Effector memory CD4-positive, alpha-beta T cell (primary cell): Measurements from ENCODE around the gene BSN.

ENCODE experiments used
- DNase-seq, 3 donors: peaks; one replicate each; pipeline ENCODE4 v3.0.0-alpha.2; 2020
- H3K27ac ChIP-seq: 2 replicates; pipeline ENCODE4 v1.7.0; 2013; ENCODE audit warnings: mild to moderate bottlenecking, low read length, moderate library complexity; ENCODE audit not compliant: insufficient read depth, poor library complexity, severe bottlenecking
- H3K27me3 ChIP-seq: replicated peaks from 2 replicates; pipeline ENCODE4 v1.7.0; 2013; ENCODE audit warnings: mild to moderate bottlenecking, low read length; ENCODE audit not compliant: insufficient read depth, control insufficient read depth, poor library complexity, severe bottlenecking
- H3K36me3 ChIP-seq: 2 replicates; pipeline ENCODE4 v1.7.0; 2013; ENCODE audit warnings: mild to moderate bottlenecking, low read length, moderate library complexity; ENCODE audit not compliant: control insufficient read depth, insufficient read depth
- H3K4me1 ChIP-seq: 2 replicates; pipeline ENCODE4 v1.7.0; 2013; ENCODE audit warnings: low read length, mild to moderate bottlenecking; ENCODE audit not compliant: control insufficient read depth, insufficient read depth, poor library complexity, severe bottlenecking
- H3K4me3 ChIP-seq: 2 replicates; pipeline ENCODE4 v1.7.0; 2013; ENCODE audit warnings: low read length, low read depth, mild to moderate bottlenecking; ENCODE audit not compliant: insufficient read depth, poor library complexity, severe bottlenecking
- H3K9me3 ChIP-seq: 2 replicates; pipeline ENCODE4 v1.7.0; 2013; ENCODE audit warnings: mild to moderate bottlenecking, low read length, moderate library complexity; ENCODE audit not compliant: control insufficient read depth

Gene BSN

GRCh38 chr3:49638445-49638844 is 84.2 kb downstream of the BSN start:
- H3K27me3 ChIP-seq: no peaks in the 10 kb centered on the region
- DNase-seq: no peak
- no peaks in the 10 kb centered on the region for H3K9me3 ChIP-seq
- no peak overlapping the region for H3K27ac ChIP-seq
- no peak overlapping the region for H3K4me3 ChIP-seq
- no peaks in the 10 kb centered on the region for H3K4me1 ChIP-seq
- H3K36me3 ChIP-seq: no peaks in the 10 kb centered on the region

- Histone ChIP-seq H3K9me3 (no peaks in the 10 kb centered on the region), H3K4me3 (no peak overlapping the region), H3K27me3 (no peaks in the 10 kb centered on the region), H3K36me3 (no peaks in the 10 kb centered on the region), H3K27ac (no peak overlapping the region), H3K4me1 (no peaks in the 10 kb centered on the region)
- DNase-seq: no peak
Measured at GRCh38 chr3:49639551-49639950, 85.3 kb downstream of the BSN start.

DNA sequence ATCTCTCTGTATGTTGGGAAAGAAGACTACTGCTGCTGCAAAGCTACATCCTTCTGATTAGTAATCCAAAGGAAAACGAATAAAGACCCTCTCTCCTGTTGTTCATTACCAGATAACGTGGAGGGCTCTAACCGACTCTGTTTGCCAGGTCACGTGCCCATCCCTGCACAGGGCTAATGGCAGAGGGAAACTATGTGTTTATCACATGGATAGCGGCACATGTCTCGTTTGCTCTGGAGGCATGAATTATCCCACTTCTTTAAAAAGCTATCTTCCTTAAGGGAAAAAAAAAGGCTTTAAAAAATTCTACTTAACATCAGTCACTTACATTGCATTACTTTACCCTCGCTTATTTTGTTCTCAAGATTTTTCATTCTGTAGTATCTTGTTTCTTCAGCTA is 87.0 kb downstream of the BSN start:
- no peaks in the 10 kb centered on the region for H3K36me3 ChIP-seq
- H3K4me3 ChIP-seq: no peak overlapping the region
- no peak overlapping the region for H3K27ac ChIP-seq
- no peaks in the 10 kb centered on the region for H3K4me1 ChIP-seq
- DNase-seq: no peak
- no peaks in the 10 kb centered on the region for H3K27me3 ChIP-seq
- H3K9me3 ChIP-seq: no peaks in the 10 kb centered on the region

GRCh38 chr3:49641921-49642707 is 87.8 kb downstream of the BSN start:
- Histone ChIP-seq H3K27ac (no peak overlapping the region), H3K27me3 (no peaks in the 10 kb centered on the region), H3K36me3 (no peaks in the 10 kb centered on the region), H3K9me3 (no peaks in the 10 kb centered on the region), H3K4me1 (no peaks in the 10 kb centered on the region), H3K4me3 (no peak overlapping the region)
- no peak for DNase-seq

DNA sequence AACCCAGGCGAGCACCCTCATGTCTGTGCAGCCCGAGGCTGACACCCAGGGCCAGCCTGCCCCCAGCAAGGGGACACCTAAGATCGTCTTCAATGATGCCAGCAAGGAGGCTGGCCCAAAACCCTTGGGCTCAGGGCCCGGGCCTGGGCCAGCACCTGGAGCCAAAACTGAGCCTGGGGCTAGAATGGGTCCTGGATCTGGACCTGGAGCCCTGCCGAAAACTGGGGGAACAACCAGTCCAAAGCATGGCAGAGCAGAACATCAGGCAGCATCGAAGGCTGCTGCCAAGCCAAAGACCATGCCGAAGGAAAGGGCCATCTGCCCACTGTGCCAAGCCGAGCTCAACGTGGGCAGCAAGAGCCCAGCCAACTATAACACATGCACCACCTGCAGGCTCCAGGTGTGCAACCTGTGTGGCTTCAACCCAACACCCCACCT is 88.5 kb downstream of the BSN start:
- H3K4me3 ChIP-seq: no peak overlapping the region
- H3K36me3 ChIP-seq: no peaks in the 10 kb centered on the region
- H3K27me3 ChIP-seq: no peaks in the 10 kb centered on the region
- DNase-seq: no peak
- H3K4me1 ChIP-seq: no peaks in the 10 kb centered on the region
- H3K27ac ChIP-seq: no peak overlapping the region
- no peaks in the 10 kb centered on the region for H3K9me3 ChIP-seq

DNA sequence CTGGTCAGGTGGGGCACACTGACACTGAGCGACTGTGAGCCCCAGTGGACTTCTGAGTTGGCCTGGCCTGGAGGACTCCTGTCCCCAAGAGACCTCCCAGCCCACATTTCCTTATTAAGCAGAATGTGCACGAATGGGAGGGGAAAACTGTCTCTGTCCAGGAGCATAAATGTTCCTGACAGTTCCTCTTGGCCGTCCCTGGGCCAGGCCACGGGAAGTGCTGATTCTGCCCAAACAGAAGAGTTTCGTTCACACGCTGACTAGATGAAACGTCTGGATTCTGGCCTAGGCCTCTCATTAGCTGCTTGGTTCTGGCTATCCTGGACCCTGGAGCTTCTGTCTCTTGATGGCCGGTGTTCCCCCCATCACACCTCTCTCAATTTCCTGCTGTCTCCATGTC is 90.4 kb downstream of the BSN start:
- H3K9me3 ChIP-seq: no peaks in the 10 kb centered on the region
- H3K27ac ChIP-seq: no peak overlapping the region
- H3K4me3 ChIP-seq: no peak overlapping the region
- H3K4me1 ChIP-seq: no peaks in the 10 kb centered on the region
- H3K27me3 ChIP-seq: no peaks in the 10 kb centered on the region
- DNase-seq: no peak
- H3K36me3 ChIP-seq: no peaks in the 10 kb centered on the region

DNA sequence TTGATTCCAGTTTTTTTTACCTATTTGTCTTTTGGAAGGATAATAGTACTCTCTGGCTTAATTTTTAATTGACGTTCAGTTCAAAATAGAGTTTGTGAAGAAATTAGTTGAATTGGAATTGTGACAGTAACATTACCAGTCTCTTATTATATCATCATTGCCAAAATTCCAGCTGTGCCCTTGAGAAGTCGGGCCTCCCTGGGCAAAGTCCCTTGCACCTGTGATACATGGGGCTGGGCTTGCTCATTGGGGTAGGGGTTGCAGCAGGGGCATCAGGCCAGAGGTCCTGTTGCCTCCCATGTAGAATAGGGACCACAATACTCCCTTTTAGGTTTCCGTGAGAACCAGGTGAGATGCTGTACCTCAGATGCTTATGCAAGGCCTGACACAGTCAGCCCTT is 92.0 kb downstream of the BSN start:
- no peaks in the 10 kb centered on the region for H3K9me3 ChIP-seq
- no peak overlapping the region for H3K4me3 ChIP-seq
- no peaks in the 10 kb centered on the region for H3K27me3 ChIP-seq
- no peak overlapping the region for H3K27ac ChIP-seq
- H3K36me3 ChIP-seq: no peaks in the 10 kb centered on the region
- no peak for DNase-seq
- H3K4me1 ChIP-seq: no peaks in the 10 kb centered on the region

- DNase-seq: no peak
- Histone ChIP-seq H3K4me1 (no peaks in the 10 kb centered on the region), H3K27me3 (no peaks in the 10 kb centered on the region), H3K27ac (no peak overlapping the region), H3K4me3 (no peak overlapping the region), H3K9me3 (no peaks in the 10 kb centered on the region), H3K36me3 (no peaks in the 10 kb centered on the region)
Measured at GRCh38 chr3:49647741-49648140, 93.5 kb downstream of the BSN start.

DNA sequence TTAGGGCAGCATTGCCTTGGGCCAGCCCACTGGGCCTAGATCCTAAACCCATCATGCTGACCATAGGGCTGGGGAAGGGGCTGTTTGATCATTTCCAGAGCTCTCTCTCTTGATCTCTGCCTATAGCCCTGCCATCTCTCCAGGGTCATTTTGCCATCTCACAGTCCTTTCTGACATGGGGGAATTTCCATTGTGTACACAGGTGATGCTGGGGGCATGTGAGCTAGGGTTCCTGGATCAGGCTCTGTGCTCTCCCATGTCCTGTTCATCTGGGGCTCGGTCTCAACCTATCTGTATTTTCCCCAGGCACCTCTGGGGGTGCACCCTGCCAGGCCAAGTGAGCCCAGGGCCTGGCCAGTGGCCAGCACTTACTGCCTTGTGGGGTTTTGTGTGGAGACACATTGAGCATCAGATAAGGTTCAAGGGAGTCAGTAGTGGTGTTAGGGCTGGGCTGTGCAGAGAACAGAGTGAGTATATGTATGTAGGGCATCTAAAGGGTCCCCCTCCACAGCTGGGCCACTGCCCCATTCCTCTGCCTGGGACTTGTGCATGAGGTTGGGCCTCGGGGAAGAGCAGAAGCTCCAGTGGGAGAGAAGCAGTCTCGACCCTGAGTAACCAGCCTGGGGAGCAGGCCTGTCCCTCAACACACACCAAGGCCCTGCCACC is 94.2 kb downstream of the BSN start:
- DNase-seq: no peak
- H3K4me1 ChIP-seq: no peaks in the 10 kb centered on the region
- no peak overlapping the region for H3K4me3 ChIP-seq
- no peaks in the 10 kb centered on the region for H3K36me3 ChIP-seq
- no peak overlapping the region for H3K27ac ChIP-seq
- H3K9me3 ChIP-seq: no peaks in the 10 kb centered on the region
- no peaks in the 10 kb centered on the region for H3K27me3 ChIP-seq

DNA sequence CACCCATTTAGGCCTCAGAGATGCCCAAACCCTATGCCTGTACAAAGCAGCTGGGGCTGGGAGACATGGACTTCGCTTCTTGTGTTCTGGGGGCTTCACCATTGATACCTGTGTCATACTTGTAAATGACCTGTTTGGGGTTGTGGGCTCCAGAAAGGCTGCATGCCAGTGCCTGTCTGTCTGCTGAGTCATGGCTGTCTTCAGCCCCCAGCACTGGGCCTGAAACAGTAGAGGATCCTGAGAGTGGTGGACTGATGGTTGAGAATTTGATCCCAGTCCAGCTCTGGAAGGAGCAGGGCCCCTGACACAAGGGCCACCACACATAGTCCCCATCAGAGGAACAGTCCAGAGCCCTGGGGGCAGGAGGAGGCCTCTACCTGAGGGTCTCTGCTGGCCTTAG is 95.3 kb downstream of the BSN start:
- H3K27me3 ChIP-seq: no peaks in the 10 kb centered on the region
- no peak for DNase-seq
- no peaks in the 10 kb centered on the region for H3K36me3 ChIP-seq
- no peaks in the 10 kb centered on the region for H3K4me1 ChIP-seq
- no peak overlapping the region for H3K4me3 ChIP-seq
- no peaks in the 10 kb centered on the region for H3K9me3 ChIP-seq
- H3K27ac ChIP-seq: no peak overlapping the region
